ENCODE measurements around the gene IPO7. TPM values are rescaled to one million over a fixed set of nuclear protein-coding genes. Genes with fewer than 3 reads are reported as not detected.

IPO7 gene
- total and polyA plus RNA-seq, 2 of the 13 experiments (the other 11 are each of a cell fraction or from before 2014, with no cell fraction given), result 59.4 to 98.4 TPM

DNA sequence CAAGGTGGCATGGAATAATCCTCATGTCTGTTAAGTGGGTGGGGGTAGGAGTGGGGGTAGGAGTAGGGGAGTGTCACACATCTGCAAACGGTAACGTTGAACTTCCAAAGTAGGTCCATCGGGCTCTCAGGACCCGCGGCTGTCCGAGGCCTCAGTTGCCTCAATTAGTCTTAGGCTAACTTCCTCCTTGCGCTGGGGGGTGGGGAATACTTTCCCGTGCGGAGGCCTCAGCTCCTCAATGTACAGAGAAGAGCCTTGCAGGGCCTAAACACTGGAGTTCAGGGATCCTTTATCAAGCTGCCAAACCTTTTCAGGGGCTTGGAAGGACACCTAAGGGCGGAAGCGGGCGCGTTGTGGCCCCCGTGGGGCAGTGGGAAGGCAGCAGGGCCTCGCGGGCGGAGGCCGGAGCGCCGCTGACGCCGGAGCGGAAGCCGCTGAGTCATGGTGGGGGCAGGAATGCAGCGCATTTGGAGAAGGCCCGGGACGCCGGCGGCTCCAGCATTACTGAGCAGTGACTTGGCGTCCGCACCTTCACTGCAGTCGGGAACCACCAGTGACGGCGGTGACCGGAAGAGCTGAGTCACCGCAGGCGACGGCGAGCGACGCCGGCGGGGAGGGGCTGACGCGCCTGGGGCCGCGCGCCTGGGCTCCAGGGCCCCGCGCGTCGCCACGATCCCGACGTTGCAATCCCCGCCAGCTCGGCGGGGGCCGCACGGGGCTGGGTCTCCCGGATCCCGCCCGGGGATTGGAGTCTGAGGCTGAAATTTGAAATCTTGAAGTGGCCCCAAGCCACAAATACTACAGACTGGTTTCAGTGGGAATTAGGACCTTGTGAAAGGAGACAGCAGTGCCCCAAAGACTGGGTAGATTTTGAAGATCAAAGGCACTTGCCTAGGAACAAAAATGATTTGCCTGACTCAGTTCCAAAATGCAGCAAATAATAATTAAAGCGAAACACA is 20.2 kb upstream of the IPO7 start (continued):
- TF ChIP-seq, protein P1, sequence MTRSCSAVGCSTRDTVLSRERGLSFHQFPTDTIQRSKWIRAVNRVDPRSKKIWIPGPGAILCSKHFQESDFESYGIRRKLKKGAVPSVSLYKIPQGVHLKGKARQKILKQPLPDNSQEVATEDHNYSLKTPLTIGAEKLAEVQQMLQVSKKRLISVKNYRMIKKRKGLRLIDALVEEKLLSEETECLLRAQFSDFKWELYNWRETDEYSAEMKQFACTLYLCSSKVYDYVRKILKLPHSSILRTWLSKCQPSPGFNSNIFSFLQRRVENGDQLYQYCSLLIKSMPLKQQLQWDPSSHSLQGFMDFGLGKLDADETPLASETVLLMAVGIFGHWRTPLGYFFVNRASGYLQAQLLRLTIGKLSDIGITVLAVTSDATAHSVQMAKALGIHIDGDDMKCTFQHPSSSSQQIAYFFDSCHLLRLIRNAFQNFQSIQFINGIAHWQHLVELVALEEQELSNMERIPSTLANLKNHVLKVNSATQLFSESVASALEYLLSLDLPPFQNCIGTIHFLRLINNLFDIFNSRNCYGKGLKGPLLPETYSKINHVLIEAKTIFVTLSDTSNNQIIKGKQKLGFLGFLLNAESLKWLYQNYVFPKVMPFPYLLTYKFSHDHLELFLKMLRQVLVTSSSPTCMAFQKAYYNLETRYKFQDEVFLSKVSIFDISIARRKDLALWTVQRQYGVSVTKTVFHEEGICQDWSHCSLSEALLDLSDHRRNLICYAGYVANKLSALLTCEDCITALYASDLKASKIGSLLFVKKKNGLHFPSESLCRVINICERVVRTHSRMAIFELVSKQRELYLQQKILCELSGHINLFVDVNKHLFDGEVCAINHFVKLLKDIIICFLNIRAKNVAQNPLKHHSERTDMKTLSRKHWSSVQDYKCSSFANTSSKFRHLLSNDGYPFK (CRISPR knock-in tag; IDR thresholded peaks at IDR 0.05; ENCODE audit: borderline replicate concordance), result no peak
- peak; percentile 92 for TF ChIP-seq ZMYM3 (CRISPR knock-in tag; IDR thresholded peaks at IDR 0.05)
- no peak for TF ChIP-seq HNRNPH1 (optimal IDR thresholded peaks at IDR 0.05; ENCODE audit: low read depth, low read length)
- peak; percentile 98 for TF ChIP-seq SKI (IDR thresholded peaks at IDR 0.05; ENCODE audit: partially characterized antibody)
- no peak for TF ChIP-seq ZNF678 (CRISPR knock-in tag; IDR thresholded peaks at IDR 0.05)
- TF ChIP-seq ZNF275 (CRISPR knock-in tag; IDR thresholded peaks at IDR 0.05; ENCODE audit: borderline replicate concordance), result peak; percentile 88
- TF ChIP-seq ZNF235 (CRISPR knock-in tag; IDR thresholded peaks at IDR 0.05; ENCODE audit: borderline replicate concordance), result peak; percentile 76; the same call in 1 of the 2 replicates
- no peak for TF ChIP-seq SOX6 (IDR thresholded peaks at IDR 0.05)
- TF ChIP-seq SOX6 (CRISPR knock-in tag; IDR thresholded peaks at IDR 0.05), result peak; percentile 79
- peak; percentile 84; the same call in 1 of the 2 replicates for TF ChIP-seq MTA1 (CRISPR knock-in tag; IDR thresholded peaks at IDR 0.05; ENCODE audit: borderline replicate concordance)
- TF ChIP-seq, protein P2, sequence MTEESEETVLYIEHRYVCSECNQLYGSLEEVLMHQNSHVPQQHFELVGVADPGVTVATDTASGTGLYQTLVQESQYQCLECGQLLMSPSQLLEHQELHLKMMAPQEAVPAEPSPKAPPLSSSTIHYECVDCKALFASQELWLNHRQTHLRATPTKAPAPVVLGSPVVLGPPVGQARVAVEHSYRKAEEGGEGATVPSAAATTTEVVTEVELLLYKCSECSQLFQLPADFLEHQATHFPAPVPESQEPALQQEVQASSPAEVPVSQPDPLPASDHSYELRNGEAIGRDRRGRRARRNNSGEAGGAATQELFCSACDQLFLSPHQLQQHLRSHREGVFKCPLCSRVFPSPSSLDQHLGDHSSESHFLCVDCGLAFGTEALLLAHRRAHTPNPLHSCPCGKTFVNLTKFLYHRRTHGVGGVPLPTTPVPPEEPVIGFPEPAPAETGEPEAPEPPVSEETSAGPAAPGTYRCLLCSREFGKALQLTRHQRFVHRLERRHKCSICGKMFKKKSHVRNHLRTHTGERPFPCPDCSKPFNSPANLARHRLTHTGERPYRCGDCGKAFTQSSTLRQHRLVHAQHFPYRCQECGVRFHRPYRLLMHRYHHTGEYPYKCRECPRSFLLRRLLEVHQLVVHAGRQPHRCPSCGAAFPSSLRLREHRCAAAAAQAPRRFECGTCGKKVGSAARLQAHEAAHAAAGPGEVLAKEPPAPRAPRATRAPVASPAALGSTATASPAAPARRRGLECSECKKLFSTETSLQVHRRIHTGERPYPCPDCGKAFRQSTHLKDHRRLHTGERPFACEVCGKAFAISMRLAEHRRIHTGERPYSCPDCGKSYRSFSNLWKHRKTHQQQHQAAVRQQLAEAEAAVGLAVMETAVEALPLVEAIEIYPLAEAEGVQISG (CRISPR knock-in tag; IDR thresholded peaks at IDR 0.05), result peak; percentile 86
- peak; percentile 53; the same call in 1 of the 2 replicates for TF ChIP-seq AKAP8 (CRISPR knock-in tag; IDR thresholded peaks at IDR 0.05)
- peak; percentile 26; the same call in 1 of the 2 replicates for TF ChIP-seq NFAT5 (CRISPR knock-in tag; IDR thresholded peaks at IDR 0.05)

Data from HepG2 (cell line).